HG03469 (cell line): ENCODE measurements around the gene FEV.

Source experiments
- ATAC-seq: cut with Tn5 transposase; IDR thresholded peaks from one replicate; pipeline ENCODE4 v1.9.1; 2021; ENCODE audit warnings: mild to moderate bottlenecking, moderate library complexity, moderate number of reproducible peaks; ENCODE audit not compliant: unreplicated experiment

Gene FEV

GRCh38 chr2:218993345-218994315 lies 8.6 kb upstream of the FEV start, which contains the start of gene CRYBA2:
Gene CRYBA2 (minus strand): TSS chr2:218993422. CDS start chr2:218993176, 246 bp downstream.
- ATAC-seq: no peak

DNA sequence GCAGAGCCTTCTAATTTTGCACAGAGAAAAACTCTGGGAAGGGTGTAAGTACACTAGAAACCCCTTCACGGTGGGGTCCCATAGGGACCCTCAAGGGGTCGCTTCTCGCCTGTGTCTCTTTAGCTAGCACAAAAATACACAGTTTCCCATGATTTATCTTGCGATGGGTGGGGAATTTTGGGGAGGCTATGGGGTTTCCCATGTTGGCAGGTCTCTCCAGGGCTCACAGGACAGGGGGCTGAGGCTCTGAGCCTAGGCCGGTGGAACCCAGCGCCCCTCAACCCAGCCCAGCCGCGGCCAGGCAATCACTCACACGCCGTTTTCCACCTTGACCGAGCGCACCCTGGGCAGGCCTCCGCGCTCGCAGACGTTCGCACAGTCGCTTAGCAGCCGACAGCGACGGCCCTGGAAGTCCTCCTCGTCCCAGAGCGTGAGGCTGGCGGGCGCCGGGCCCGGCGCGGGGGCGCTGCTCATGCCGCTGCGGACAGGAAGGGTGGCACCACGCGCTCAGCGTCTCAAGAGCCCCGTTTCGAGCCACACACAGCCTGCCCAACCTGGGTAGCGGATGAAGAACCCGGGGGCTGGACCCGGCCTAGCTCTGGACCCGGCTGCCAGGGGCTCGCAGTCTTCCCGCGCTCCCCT lies 7.8 kb upstream of the FEV start:
- ATAC-seq: no peak

GRCh38 chr2:218992196-218992595 lies 7.2 kb upstream of the FEV start:
- ATAC-seq: no peak

DNA sequence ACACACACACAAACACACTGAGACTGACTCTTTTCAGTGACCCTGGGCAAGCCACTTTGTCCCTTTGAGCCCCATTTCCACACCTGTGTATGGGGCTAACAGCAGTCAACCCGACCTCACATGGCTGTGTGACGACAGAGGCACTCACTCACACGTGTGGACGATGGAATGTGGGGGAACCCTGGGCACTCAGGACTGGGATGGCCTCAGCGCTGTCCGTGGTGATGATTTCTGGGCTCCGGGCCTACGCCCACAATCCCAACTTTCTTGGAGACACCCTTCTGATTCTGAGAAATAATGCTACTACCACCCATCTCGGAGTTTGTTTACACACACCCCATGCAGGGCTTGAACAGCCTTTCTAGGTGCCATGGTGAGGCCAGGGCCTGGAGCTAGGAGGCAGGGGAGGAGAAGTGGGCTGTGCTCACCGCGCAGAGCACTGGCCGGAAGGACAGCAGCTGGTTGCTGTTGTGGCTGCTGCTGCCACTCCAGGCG lies 6.7 kb upstream of the FEV start:
- no peak for ATAC-seq

DNA sequence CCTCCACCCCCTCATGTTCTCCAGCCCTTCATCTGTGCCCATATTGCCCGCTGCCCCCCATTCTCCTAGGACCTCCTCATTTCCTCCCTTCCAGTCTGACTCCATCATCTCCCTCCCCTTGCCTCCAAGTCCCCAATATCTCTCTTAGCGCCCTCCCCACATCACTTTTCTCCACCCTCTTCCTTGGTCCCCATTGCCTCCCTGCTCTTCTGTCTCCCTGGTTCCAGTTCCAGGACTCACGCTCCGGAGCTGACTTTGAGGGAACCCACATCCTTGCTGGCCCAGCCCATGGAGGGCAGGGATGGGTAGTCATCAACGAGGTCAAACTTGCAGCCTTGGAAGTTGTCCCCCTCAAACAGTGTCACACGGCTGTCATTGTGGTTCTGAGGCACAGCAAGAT lies 5.6 kb upstream of the FEV start:
- ATAC-seq: no peak

DNA sequence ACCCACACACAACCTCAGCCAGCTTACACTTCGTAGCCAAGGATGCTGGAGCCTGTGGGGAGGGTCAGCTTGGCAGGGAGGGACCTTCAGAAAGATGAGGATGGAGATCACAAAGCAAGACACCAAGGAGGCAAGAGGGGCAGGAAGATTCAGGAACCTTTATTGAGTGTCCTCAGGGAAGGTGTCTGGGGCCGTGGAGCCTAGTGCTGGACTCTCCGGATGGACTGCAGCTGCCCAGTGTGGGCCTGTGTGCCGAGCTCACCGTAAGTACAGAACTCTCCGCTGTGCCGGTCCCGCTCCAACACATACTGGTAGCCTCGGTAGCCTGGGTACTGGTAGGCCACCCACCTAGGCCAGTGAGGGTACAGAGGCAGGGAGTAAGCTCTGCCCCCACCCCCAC lies 5.1 kb upstream of the FEV start:
- no peak for ATAC-seq

DNA sequence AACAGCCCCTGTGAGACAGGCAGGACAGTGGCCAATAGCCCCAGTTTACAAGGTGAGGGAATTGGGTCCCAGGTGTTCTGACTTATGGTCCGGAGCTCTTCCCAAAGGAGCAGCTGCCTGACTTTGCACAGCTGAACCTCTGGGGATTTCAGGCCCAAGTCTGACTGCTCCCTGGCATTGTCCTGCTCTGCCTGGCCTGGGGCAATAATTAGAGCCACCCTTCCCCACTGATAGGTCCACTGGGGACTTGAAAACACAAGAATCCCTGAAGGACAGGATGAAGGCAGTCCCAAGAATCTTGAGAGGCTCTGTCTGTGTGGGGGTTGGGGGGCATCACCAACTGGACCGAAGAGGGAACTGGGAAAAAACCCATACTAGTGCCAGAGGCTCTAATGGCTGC lies 3.7 kb upstream of the FEV start:
- no peak for ATAC-seq

DNA sequence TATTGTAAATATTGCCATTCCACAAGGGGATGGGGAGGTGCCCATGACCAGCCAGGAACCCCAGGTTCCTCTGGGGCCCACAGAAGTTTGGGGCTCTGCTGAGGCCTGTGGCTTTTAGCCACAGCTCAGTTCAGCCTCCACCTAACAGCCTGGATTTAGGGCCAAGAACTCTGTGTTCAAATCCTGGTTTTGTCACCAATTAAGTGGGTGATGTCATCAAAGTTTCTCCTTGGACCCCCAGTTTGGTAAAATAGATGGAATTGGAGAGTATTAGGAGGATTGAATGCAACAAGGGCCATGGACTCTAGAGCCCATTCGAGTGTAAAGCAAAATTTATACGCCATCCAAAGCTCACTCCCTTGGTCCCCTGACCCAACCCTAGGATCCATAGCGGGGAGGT lies 3.2 kb upstream of the FEV start:
- no peak for ATAC-seq

GRCh38 chr2:218986148-218986761 lies 1.3 kb upstream of the FEV start:
- no peak for ATAC-seq

GRCh38 chr2:218985325-218986091 lies 524 bp upstream of the FEV start:
- no peak for ATAC-seq

DNA sequence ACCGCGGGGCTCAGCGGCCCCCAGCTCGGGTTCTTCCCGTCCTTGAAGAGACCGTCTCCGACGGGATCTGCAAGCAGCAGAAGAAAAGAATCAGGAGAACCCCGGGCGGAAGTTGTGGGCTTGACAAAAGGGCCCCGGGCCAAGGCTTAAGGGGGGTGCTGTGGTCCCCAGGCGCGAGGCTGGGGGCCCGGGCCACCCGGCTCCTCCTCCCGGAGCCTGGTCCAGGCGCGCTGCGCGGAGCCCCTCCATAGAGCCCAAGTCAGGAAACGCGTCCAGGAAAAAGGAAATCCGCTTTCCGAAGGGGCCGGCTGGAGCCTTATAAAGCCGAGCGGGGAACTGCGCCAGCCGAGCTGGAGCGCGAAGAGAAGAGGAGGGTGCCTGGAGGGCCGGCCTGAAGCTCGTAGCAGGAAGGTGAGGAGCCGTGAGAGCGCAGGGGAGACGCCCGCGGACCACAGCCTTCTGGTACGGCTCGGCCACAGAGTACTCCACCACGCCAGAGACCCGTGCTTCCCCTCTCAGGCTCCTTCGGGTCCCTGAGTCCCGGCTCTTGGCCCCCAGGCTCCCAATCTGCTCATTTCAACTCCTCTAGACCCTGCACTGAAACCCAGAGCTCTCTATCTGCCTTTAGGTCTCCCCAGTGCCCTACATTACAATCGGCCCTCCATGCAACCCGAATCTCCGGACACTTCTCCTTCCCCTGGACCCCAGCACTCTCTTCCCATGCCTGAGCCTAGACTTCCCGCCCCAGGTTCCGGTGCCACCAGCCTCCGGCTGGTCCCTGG lies 554 bp downstream of the FEV start:
- ATAC-seq: no peak

- ATAC-seq: no peak
Measured at GRCh38 chr2:218983934-218984238, 1.1 kb downstream of the FEV start.

DNA sequence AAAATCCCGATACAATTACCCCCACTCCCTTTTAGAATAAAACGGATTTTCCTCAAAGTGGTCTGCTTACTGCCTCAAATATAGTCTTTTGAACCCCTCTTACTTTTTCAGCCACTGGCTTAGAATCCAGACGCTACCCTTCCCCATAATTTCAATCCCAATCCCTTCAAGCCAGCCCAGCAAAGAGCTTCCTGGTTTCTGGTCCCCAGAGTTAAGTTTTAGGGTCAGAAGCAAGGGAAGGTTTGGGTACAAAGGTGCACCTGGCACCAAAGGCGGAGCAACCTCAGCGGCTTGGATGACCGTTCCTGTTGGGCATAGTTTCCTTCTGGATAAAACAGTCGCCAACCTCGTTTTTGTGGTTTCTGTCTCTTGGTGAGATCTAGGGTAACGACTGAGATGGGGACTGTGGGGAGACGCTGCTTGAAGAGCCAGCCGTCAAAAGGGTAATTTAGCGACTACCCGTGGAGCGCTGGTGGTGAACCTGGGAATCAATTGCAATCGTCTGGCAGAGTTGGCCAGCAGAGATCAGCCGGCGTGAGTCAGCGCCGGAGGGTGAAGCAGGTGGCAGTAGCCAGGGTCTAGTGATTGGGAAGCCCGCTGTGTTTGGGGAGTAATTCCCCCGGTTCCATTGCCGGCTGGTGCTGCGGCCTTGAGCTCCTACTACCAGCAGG lies 1.6 kb downstream of the FEV start:
- no peak for ATAC-seq

GRCh38 chr2:218982586-218983262 lies 2.3 kb downstream of the FEV start:
- ATAC-seq: no peak

GRCh38 chr2:218981881-218982585 lies 3.0 kb downstream of the FEV start:
- no peak for ATAC-seq

GRCh38 chr2:218981390-218981880 lies 3.5 kb downstream of the FEV start:
- ATAC-seq: no peak

GRCh38 chr2:218980735-218981389 lies 4.1 kb downstream of the FEV start:
- ATAC-seq: no peak
